ENCODE results near the gene HSD11B1L.

DNA sequence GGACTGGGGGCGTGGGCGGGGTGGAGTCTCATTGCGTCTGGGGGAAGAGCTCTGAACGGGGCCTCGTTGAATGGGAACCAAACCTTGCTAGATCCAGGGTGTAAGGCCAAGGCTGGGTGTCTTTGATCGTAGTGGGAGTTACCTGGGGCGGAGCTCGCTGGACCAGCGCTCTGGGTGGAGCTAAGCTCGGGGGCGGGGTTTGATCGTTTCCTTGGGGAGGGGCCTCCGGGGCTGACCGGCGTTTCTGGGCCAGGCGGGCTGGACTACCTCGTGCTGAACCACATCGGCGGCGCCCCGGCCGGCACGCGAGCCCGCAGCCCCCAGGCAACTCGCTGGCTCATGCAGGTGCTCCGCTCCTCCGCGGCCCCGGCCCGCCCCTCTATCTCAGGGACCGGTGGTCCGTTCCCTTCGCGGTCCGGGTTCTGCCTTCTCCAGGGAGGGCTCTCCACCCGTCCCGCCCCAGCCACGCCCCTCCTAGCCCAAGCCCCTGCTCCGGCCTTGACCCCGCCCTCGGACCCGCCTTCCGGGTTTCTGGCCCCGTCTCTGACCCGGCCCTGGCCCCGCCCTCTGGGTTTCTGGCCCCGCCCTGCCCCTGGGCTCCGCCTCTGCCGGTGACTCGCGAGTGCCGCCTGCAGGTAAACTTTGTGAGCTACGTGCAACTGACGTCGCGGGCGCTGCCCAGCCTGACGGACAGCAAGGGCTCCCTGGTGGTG lies 6.0 kb downstream of the HSD11B1L start:
- TF ChIP-seq, protein P1, sequence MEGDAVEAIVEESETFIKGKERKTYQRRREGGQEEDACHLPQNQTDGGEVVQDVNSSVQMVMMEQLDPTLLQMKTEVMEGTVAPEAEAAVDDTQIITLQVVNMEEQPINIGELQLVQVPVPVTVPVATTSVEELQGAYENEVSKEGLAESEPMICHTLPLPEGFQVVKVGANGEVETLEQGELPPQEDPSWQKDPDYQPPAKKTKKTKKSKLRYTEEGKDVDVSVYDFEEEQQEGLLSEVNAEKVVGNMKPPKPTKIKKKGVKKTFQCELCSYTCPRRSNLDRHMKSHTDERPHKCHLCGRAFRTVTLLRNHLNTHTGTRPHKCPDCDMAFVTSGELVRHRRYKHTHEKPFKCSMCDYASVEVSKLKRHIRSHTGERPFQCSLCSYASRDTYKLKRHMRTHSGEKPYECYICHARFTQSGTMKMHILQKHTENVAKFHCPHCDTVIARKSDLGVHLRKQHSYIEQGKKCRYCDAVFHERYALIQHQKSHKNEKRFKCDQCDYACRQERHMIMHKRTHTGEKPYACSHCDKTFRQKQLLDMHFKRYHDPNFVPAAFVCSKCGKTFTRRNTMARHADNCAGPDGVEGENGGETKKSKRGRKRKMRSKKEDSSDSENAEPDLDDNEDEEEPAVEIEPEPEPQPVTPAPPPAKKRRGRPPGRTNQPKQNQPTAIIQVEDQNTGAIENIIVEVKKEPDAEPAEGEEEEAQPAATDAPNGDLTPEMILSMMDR (IDR thresholded peaks at IDR 0.05; ENCODE audit: insufficient read depth, low read length, poor library complexity, severe bottlenecking): peak; percentile 77
- TF ChIP-seq EZH2phosphoT487 (conservative IDR thresholded peaks at IDR 0.05; ENCODE audit: low read length): no peak
